ENCODE measurements around the gene ADAMTSL3.

The ADAMTSL3 gene, protein sequence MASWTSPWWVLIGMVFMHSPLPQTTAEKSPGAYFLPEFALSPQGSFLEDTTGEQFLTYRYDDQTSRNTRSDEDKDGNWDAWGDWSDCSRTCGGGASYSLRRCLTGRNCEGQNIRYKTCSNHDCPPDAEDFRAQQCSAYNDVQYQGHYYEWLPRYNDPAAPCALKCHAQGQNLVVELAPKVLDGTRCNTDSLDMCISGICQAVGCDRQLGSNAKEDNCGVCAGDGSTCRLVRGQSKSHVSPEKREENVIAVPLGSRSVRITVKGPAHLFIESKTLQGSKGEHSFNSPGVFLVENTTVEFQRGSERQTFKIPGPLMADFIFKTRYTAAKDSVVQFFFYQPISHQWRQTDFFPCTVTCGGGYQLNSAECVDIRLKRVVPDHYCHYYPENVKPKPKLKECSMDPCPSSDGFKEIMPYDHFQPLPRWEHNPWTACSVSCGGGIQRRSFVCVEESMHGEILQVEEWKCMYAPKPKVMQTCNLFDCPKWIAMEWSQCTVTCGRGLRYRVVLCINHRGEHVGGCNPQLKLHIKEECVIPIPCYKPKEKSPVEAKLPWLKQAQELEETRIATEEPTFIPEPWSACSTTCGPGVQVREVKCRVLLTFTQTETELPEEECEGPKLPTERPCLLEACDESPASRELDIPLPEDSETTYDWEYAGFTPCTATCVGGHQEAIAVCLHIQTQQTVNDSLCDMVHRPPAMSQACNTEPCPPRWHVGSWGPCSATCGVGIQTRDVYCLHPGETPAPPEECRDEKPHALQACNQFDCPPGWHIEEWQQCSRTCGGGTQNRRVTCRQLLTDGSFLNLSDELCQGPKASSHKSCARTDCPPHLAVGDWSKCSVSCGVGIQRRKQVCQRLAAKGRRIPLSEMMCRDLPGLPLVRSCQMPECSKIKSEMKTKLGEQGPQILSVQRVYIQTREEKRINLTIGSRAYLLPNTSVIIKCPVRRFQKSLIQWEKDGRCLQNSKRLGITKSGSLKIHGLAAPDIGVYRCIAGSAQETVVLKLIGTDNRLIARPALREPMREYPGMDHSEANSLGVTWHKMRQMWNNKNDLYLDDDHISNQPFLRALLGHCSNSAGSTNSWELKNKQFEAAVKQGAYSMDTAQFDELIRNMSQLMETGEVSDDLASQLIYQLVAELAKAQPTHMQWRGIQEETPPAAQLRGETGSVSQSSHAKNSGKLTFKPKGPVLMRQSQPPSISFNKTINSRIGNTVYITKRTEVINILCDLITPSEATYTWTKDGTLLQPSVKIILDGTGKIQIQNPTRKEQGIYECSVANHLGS (N-terminal part only)

DNA sequence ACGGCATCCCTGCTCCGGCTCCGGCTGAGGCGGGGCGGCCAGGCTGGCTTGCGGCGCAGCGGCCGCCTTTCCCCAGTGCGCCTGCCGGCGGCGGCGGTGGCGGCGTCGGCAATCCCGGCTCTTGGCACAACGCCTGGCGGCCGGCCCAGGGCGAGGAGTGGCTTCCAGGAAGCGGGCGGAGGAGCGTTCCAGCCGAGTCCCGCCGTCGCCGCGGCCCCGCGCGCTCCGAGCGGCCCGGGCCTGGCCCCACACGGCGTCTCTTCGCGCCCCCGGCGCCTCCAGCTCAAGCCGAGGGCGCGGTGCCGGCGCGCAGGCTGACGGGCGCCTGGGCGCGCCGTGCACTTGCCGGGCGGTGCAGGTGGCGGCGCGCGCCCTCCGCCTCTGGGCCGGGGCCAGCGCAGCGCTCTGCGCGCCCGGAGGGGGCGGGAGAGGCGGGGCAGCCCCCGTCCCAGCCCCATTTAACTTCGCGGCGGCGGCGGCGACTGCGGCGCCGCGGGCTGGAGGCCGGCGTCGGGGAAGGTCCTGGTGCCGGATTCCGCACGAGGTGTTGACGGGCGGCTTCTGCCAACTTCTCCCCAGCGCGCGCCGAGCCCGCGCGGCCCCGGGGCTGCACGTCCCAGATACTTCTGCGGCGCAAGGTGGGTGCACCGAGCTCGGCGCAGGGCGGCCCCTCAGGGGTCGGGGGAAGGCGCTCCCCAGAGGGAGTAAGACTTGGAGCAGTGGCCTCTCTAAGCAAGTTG lies at the start of gene ADAMTSL3:
TSS of gene ADAMTSL3 (plus strand) at position 485 of the 740 bp plus-strand sequence. CDS start 1,639 bp downstream, outside the sequence.
- Histone ChIP-seq H2AFZ (ENCODE audit: low read depth, low read length) (no peak within 1 kb of the TSS), H3K4me3 (ENCODE audit: low read length) (no peak within 1 kb of the TSS), H3K27me3 (ENCODE audit: insufficient read depth, low read length) (peaks cover 58% of the 10 kb centered on the region)

DNA sequence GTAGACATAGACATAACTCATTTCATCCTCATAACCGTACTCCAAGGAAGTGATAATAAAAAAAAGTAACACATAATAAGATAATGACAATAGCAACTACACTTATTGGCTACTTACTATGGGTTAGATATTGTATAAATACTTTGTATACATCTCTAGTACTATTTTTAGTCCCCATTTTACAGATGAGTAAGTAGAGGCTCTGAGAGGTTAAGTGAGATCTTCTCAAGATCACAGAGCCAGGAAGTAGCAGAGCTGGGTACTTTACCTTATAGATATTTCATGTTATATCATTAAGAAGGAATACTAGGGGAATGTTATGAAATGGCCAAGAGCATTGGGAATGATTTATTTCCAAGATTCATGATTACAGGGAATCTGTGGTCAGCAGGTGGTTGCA lies 49.4 kb upstream of the ADAMTSL3 start:
- no peak overlapping the region for H2AFZ ChIP-seq (ENCODE audit: low read depth, low read length)
- H3K27me3 ChIP-seq (ENCODE audit: insufficient read depth, low read length): no peaks in the 10 kb centered on the region
- no peaks in the 10 kb centered on the region for H3K9me3 ChIP-seq (ENCODE audit: low read length)

More for the DNA sequence above, at the start of gene ADAMTSL3:
- H3K36me3 ChIP-seq (ENCODE audit: insufficient read depth, low read length): no peaks in the 10 kb centered on the region
- no peaks in the 10 kb centered on the region for H3K9me3 ChIP-seq (ENCODE audit: low read length)
- no peaks in the 10 kb centered on the region for H3K4me1 ChIP-seq (ENCODE audit: insufficient read depth, low read length)

GRCh38 chr15:83605111-83605945 lies 48.6 kb upstream of the ADAMTSL3 start:
- no peak overlapping the region for H3K4me3 ChIP-seq (ENCODE audit: low read length)
- no peaks in the 10 kb centered on the region for H3K4me1 ChIP-seq (ENCODE audit: insufficient read depth, low read length)
- H2AFZ ChIP-seq (ENCODE audit: low read depth, low read length): no peak overlapping the region
- H3K27me3 ChIP-seq (ENCODE audit: insufficient read depth, low read length): no peaks in the 10 kb centered on the region
- H3K36me3 ChIP-seq (ENCODE audit: insufficient read depth, low read length): no peaks in the 10 kb centered on the region
- no peaks in the 10 kb centered on the region for H3K9me3 ChIP-seq (ENCODE audit: low read length)

More for the DNA sequence above, 49.4 kb upstream of the ADAMTSL3 start:
- H3K36me3 ChIP-seq (ENCODE audit: insufficient read depth, low read length): no peaks in the 10 kb centered on the region
- no peaks in the 10 kb centered on the region for H3K4me1 ChIP-seq (ENCODE audit: insufficient read depth, low read length)
- H3K4me3 ChIP-seq (ENCODE audit: low read length): no peak overlapping the region

GRCh38 chr15:83610132-83610531 lies 43.8 kb upstream of the ADAMTSL3 start:
- Histone ChIP-seq H3K9me3 (ENCODE audit: low read length) (no peaks in the 10 kb centered on the region), H3K36me3 (ENCODE audit: insufficient read depth, low read length) (no peaks in the 10 kb centered on the region), H3K27me3 (ENCODE audit: insufficient read depth, low read length) (no peaks in the 10 kb centered on the region), H2AFZ (ENCODE audit: low read depth, low read length) (no peak overlapping the region), H3K4me3 (ENCODE audit: low read length) (no peak overlapping the region), H3K4me1 (ENCODE audit: insufficient read depth, low read length) (no peaks in the 10 kb centered on the region)

- Histone ChIP-seq H3K9me3 (ENCODE audit: low read length) (no peaks in the 10 kb centered on the region), H3K36me3 (ENCODE audit: insufficient read depth, low read length) (no peaks in the 10 kb centered on the region)
Observed at GRCh38 chr15:83610901-83611685, 42.8 kb upstream of the ADAMTSL3 start.

DNA sequence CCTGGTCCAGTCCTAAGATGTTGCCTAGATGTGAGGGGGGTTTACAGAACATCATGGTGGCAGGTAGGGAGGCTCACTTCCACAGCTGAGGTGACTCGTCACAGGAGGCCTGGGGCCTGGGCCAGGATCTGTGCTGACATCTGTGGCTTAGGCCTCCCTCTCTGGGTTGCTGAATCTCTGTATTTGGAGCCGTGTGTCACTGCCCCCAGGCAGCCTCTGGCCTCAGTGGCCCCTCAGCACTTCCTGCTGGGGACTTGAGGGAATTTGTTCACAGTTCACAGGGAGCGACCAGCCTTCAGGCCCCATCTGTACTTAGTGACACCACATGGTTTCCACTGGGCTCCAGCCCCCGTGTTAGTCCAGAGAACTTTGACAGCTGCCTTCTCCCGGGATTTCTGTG lies 41.7 kb upstream of the ADAMTSL3 start:
- H2AFZ ChIP-seq (ENCODE audit: low read depth, low read length): no peak overlapping the region
- H3K9me3 ChIP-seq (ENCODE audit: low read length): no peaks in the 10 kb centered on the region
- no peaks in the 10 kb centered on the region for H3K36me3 ChIP-seq (ENCODE audit: insufficient read depth, low read length)

More at GRCh38 chr15:83610901-83611685, 42.8 kb upstream of the ADAMTSL3 start:
- H3K4me3 ChIP-seq (ENCODE audit: low read length): no peak overlapping the region
- no peaks in the 10 kb centered on the region for H3K4me1 ChIP-seq (ENCODE audit: insufficient read depth, low read length)
- no peak overlapping the region for H2AFZ ChIP-seq (ENCODE audit: low read depth, low read length)
- H3K27me3 ChIP-seq (ENCODE audit: insufficient read depth, low read length): no peaks in the 10 kb centered on the region

DNA sequence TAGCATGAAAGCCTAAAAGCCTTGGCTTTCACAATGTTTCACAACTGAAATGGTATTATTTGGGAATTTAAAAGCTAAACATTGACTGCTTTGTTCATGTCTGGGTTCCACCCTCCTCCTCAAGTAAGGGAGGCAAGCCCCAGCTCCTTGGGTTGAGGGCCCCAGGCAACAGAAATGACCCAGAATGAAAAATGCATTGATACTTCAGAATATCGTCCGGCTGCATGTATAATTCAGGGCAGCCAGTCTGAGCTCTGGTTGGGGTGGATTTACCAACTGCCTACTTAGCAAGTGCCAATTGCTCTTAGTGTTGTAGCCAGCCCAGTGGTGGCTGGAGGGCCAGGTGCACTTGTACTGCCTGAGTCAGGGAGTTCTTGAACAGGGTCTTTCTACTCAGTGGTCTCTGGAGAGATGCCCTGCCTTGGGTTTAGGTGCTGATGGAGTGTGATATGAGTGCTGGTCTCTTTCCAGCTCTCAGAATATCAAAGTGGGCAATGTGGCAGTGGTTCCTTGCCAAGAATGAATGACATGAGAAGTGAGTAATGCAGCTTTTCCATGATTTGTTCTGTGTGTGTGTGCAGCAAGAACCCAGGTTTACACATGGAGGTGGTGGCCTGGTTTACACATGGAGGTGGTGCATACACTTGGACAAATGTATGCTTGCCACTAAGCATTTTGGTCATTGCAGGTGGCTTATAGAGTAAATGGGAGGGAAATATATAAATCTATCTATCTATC lies 40.9 kb upstream of the ADAMTSL3 start:
- no peak overlapping the region for H3K4me3 ChIP-seq (ENCODE audit: low read length)
- no peaks in the 10 kb centered on the region for H3K36me3 ChIP-seq (ENCODE audit: insufficient read depth, low read length)

More for the DNA sequence above, 41.7 kb upstream of the ADAMTSL3 start:
- H3K4me3 ChIP-seq (ENCODE audit: low read length): no peak overlapping the region
- H3K4me1 ChIP-seq (ENCODE audit: insufficient read depth, low read length): no peaks in the 10 kb centered on the region
- no peaks in the 10 kb centered on the region for H3K27me3 ChIP-seq (ENCODE audit: insufficient read depth, low read length)

DNA sequence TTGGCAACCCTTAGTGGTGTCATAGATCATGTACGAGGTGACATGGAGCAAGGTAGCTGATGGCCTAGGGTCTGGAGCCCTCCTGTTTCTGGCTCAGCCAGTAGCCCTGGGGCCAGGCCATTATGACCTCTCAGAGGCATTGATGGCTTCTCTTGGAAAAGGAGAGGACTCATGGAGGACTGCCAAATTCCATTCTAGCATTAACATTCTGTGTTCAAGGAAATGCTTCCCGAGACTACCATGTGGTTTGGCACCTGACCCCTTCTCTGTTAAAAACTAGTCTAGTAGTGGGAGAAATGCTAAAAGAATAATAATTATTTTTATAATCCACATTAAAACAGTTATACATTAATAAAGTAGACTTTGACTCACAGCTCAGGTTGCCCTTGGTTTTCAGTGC lies 40.2 kb upstream of the ADAMTSL3 start:
- Histone ChIP-seq H3K9me3 (ENCODE audit: low read length) (no peaks in the 10 kb centered on the region), H3K4me1 (ENCODE audit: insufficient read depth, low read length) (no peaks in the 10 kb centered on the region), H2AFZ (ENCODE audit: low read depth, low read length) (no peak overlapping the region), H3K4me3 (ENCODE audit: low read length) (no peak overlapping the region), H3K27me3 (ENCODE audit: insufficient read depth, low read length) (no peaks in the 10 kb centered on the region), H3K36me3 (ENCODE audit: insufficient read depth, low read length) (no peaks in the 10 kb centered on the region)

More for the DNA sequence above, 40.9 kb upstream of the ADAMTSL3 start:
- H3K9me3 ChIP-seq (ENCODE audit: low read length): no peaks in the 10 kb centered on the region
- no peaks in the 10 kb centered on the region for H3K27me3 ChIP-seq (ENCODE audit: insufficient read depth, low read length)
- H3K4me1 ChIP-seq (ENCODE audit: insufficient read depth, low read length): no peaks in the 10 kb centered on the region
- no peak overlapping the region for H2AFZ ChIP-seq (ENCODE audit: low read depth, low read length)

- H3K36me3 ChIP-seq (ENCODE audit: insufficient read depth, low read length): no peaks in the 10 kb centered on the region
- no peaks in the 10 kb centered on the region for H3K27me3 ChIP-seq (ENCODE audit: insufficient read depth, low read length)
- H3K9me3 ChIP-seq (ENCODE audit: low read length): no peaks in the 10 kb centered on the region
- no peak overlapping the region for H3K4me3 ChIP-seq (ENCODE audit: low read length)
- H2AFZ ChIP-seq (ENCODE audit: low read depth, low read length): no peak overlapping the region
- no peaks in the 10 kb centered on the region for H3K4me1 ChIP-seq (ENCODE audit: insufficient read depth, low read length)
Observed at GRCh38 chr15:83616840-83617239, 37.1 kb upstream of the ADAMTSL3 start.

- H3K9me3 ChIP-seq (ENCODE audit: low read length): no peaks in the 10 kb centered on the region
- H3K36me3 ChIP-seq (ENCODE audit: insufficient read depth, low read length): no peaks in the 10 kb centered on the region
- H2AFZ ChIP-seq (ENCODE audit: low read depth, low read length): no peak overlapping the region
- H3K27me3 ChIP-seq (ENCODE audit: insufficient read depth, low read length): no peaks in the 10 kb centered on the region
- no peaks in the 10 kb centered on the region for H3K4me1 ChIP-seq (ENCODE audit: insufficient read depth, low read length)
- no peak overlapping the region for H3K4me3 ChIP-seq (ENCODE audit: low read length)
Observed at GRCh38 chr15:83626171-83626802, 27.6 kb upstream of the ADAMTSL3 start.
